Measurements from ENCODE around the gene FREM2.

Gene FREM2

GRCh38 chr13:38824342-38824741 is 137.5 kb downstream of the FREM2 start:
- no peak for DNase-seq (ENCODE audit: low spot score)

GRCh38 chr13:38826182-38826813 is 139.4 kb downstream of the FREM2 start:
- no peak for DNase-seq (ENCODE audit: low spot score)

- no peak for DNase-seq (ENCODE audit: low spot score)
Measured at GRCh38 chr13:38830442-38831045, 143.7 kb downstream of the FREM2 start.

- DNase-seq (ENCODE audit: low spot score) = no peak
Measured at GRCh38 chr13:38844581-38844980, 157.7 kb downstream of the FREM2 start.

- no peak for DNase-seq (ENCODE audit: low spot score)
Measured at GRCh38 chr13:38848360-38848759, 161.5 kb downstream of the FREM2 start.

- no peak for DNase-seq (ENCODE audit: low spot score)
Measured at GRCh38 chr13:38849315-38849714, 162.4 kb downstream of the FREM2 start.

- no peak for DNase-seq (ENCODE audit: low spot score)
Measured at GRCh38 chr13:38850868-38851626, 164.2 kb downstream of the FREM2 start.

GRCh38 chr13:38854226-38854625 is 167.3 kb downstream of the FREM2 start:
- no peak for DNase-seq (ENCODE audit: low spot score)

- no peak for DNase-seq (ENCODE audit: low spot score)
Measured at GRCh38 chr13:38856065-38856464, 169.2 kb downstream of the FREM2 start.

- no peak for DNase-seq (ENCODE audit: low spot score)
Measured at GRCh38 chr13:38862443-38862842, 175.6 kb downstream of the FREM2 start.

- DNase-seq (ENCODE audit: low spot score) = no peak
Measured at GRCh38 chr13:38863536-38863935, 176.7 kb downstream of the FREM2 start.

- DNase-seq (ENCODE audit: low spot score) = peak; percentile 59
Measured at GRCh38 chr13:38866649-38867048, 179.8 kb downstream of the FREM2 start.

- DNase-seq (ENCODE audit: low spot score) = no peak
Measured at GRCh38 chr13:38868399-38868798, 181.5 kb downstream of the FREM2 start.

GRCh38 chr13:38868870-38869269 is 182.0 kb downstream of the FREM2 start:
- no peak for DNase-seq (ENCODE audit: low spot score)

GRCh38 chr13:38871275-38871674 is 184.4 kb downstream of the FREM2 start:
- DNase-seq (ENCODE audit: low spot score) = no peak

GRCh38 chr13:38872693-38873092 is 185.8 kb downstream of the FREM2 start:
- peak; percentile 7 for DNase-seq (ENCODE audit: low spot score)

GRCh38 chr13:38875186-38875875 is 188.5 kb downstream of the FREM2 start:
- DNase-seq (ENCODE audit: low spot score) = no peak

GRCh38 chr13:38879278-38879677 is 192.4 kb downstream of the FREM2 start:
- DNase-seq (ENCODE audit: low spot score) = peak; percentile 3

GRCh38 chr13:38879786-38880185 is 192.9 kb downstream of the FREM2 start:
- DNase-seq (ENCODE audit: low spot score) = no peak

- DNase-seq (ENCODE audit: low spot score) = no peak
Measured at GRCh38 chr13:38880397-38880796, 193.5 kb downstream of the FREM2 start.

GRCh38 chr13:38883783-38884182 is 196.9 kb downstream of the FREM2 start:
- DNase-seq (ENCODE audit: low spot score) = no peak

GRCh38 chr13:38888309-38888708 is 201.4 kb downstream of the FREM2 start:
- DNase-seq (ENCODE audit: low spot score) = peak; percentile 6

GRCh38 chr13:38895075-38895474 is 208.2 kb downstream of the FREM2 start:
- no peak for DNase-seq (ENCODE audit: low spot score)
